GM18498 (cell line): Measurements from ENCODE around the gene SNTG2.

Source experiments
- ATAC-seq: cut with Tn5 transposase; IDR thresholded peaks from one replicate; pipeline ENCODE4 v1.9.1; 2021; ENCODE audit warnings: mild to moderate bottlenecking, moderate library complexity; ENCODE audit not compliant: unreplicated experiment

SNTG2 gene

DNA sequence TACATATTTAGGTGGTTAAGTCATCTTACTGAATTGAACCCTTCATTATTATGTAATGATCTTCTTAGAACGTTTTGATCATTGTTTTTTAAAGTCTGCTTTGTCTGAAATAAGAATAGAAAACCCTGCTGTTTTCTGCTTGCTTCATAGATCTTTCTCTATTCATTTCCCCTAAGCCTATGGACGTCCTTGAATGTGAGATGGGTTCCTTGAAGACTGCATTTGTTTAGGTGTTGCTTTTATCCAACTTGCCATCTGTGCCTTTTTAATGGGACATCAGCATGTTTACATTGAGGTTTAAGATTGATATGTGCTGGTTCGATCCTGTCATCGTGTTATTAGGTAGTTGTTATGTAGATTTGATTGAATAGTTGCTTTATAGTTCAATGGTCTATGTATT, 95.4 kb downstream of the SNTG2 start:
- no peak for ATAC-seq

DNA sequence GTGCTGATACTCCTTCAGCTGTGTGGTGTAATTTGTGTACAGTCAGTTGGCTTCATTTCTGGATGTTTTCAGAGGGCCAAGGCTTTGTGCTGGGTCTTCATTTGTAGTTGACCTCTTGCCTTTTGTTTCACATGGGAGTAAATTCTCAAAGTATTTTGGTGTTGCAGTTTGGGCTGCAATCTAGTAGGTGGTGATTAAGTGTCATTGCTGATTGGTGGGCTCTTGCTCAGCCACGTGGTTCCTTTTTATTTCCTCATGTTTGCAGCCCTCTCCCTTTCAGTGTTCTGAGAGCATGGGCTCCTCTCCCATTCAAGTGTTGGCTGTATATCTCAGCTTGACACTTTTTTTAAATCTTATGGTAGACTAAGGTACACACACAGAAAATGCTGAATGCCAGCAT, 96.8 kb downstream of the SNTG2 start:
- ATAC-seq: no peak

DNA sequence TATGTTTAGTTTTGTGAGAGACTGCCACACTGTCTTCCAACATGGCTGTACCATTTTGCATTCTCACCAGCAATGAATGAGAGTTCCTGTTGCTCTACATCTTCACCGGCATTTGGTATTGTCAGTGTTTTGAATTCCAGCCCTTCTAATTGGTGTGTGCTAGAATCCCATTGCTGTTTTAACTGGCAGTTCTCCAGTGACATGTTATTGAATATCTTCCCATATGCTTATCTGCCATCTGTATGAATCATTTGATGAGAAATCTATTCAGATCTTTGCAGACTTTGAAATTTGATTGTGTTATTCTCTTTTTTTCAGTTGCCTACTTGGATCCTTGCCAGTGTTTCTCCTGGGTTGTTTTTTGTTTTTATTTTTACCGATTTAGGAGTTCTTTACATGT, 99.0 kb downstream of the SNTG2 start:
- no peak for ATAC-seq

DNA sequence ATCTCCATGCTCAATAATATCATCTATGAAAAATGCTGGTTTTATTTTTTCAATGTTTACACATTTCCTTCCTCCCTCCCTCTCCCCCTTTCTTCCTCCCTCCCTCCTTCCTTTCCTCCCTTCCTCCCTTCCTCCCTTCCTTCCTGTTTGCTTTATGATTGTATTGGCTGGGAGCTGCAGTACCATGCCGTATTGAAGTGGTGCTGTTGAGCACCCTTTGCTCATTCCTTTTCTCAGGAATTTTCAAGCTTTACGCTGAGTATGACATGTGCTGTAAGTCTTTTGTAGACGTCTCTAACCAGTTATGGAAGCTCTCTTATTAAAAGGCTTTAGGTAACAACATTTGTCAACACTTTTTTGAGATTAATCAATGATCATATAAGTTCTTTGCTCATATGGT, 100.4 kb downstream of the SNTG2 start:
- ATAC-seq: no peak

DNA sequence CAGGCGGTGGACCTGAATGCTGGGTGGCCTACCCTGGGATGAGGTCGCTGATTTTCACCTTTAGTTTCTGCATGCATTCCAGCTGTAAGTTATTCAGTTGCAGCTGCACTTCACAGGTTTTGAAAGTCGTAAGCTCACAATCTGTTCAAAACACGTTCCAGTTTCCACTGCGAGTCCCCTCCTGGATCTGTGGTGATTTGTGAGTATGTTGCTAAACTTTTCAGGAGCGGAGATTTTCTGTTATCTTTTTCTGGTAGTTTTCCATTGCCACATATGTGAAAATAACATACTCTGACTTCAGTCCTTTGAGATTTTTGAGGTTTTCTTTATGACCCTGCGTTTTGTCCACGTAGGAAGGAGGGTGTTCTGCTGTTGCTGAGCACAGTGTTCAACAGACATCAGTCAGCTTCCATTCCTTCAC, 102.1 kb downstream of the SNTG2 start:
- no peak for ATAC-seq

DNA sequence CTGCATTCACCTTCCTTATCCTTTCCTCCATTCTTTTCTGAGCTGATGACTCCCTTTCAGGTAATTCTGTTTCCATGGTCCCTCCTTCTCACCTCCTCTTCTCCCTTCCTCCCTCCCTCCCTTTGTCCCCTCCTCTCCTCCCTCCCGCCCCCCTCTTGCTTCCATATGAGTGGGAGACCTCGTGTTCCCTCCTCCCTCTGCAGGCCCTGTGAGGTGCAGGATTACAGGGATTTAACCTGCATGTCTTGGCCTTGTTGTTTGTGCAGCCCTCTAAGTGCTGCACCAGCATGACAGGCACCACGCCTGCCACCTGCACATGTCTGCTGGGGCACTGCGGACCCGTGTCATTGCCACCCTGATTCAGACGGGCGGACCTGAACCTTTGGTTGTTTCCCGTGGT, 103.1 kb downstream of the SNTG2 start:
- ATAC-seq: no peak

DNA sequence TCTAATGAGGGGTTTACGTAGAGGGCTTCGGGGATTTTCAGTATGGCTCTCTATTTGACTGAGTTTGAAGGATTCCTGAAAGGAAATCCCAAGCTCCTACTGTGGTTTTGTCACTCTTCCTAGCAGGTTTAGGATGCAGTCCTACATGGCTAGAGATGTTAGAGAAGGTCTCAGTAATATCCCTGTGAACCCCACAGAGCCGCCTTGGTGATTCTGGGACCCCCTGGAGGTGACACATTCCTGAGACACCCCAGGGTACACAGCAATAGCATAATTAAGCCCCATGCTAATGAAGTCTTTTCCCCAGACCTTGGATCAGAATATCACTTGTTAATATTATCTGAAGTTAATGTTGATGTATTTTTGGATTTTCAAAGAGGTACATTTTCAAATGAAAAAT, 103.8 kb downstream of the SNTG2 start:
- ATAC-seq: no peak

DNA sequence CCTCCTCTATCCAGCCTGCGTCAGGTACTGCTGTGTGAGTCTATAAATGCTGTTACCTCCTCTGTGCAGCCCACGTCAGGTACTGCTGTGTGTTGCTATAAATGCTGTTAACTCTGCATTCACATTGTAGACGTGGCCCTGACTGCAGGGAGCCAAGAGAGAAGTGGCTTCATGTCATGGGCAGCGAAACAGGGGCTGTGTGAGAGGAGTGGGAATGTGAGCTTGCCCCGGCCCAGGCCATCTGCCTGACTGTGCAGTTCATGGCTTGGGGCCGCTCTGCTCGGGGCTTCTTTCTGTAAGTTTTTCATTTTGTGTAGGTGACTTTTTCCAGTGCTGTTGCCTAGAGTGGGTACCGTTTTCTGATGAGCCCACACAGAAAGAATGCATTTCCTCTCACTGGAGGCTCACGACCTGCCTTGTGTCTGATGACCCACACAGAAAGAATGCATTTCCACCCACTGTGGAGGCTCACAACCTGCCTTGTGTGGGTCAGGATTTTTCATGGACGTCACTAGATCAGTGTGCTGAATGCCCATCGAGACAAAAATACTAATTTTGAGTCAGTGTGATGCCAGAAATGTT, 104.5 kb downstream of the SNTG2 start:
- ATAC-seq: no peak

DNA sequence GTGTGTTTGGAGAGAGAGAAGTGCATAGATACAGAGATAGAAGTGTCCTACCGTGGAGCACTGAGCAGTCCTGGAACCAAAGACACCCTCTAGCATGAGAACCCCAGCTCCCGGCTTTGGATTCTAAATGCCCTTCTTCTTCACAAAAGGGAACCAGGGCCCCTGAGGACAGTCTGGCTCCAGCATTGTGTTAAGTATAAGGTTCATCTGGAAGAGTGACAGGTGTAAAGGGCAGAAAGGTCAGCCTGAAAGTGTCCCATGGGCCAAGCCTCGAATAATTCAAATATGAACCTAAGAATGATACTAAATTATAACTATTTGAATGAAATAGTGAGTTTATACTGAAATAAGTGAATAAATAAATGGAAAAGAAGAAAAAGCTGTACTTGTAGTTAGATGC, 109.7 kb downstream of the SNTG2 start:
- ATAC-seq: no peak

DNA sequence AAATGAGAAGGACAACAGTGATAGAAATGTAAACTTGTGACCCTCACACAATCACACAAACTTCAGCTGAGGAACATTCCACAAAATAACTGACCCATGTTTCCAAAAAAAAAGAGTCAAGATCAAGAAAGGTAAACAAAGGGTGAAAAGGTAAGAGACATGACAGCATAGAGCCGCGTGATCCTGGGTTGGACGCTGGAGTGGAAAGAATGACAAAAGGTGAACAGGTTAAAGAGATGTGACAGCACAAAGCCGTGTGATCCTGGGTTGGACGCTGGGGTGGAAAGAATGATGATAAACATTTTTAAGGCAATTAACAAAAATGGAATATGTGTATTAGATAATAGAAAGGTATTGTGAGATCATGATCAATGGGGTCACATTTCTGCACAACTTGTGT, 110.3 kb downstream of the SNTG2 start:
- ATAC-seq: no peak

DNA sequence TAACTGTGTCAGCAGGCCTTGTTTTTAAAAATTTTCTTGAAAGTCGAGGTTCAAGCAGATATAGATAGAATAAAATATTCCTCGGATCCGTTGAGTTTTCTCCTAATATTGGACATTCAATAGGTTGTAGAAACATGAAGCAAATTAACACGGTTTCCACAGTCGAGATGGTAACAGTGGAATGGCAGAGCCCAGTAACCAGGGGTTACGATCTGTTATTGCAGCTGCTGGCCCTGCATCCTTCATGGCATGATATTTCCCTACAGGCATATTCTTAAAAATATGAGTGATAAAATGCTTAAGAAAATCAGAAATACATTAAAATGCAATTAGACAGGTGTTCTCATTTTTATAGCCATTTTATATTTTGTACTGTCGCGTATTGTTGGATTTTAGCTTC, 117.6 kb downstream of the SNTG2 start:
- no peak for ATAC-seq

DNA sequence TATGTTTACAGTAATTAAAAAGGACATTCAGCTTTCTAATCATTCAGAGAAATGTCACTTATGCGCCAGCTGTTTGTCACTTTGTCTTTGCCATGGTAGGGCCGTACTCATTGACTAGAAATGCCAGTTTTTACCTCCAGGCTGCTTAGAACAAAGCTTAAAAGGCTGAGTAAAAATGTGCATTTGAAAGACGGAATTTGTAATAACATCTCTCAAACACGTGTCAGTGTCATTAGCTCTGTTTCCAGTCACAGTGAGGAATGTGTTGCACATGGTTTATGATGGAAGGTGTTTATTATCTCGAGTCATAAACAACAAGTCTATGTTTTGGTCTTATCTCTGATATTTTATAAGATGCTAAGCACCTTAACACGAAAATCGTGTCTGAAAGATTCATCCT, 118.2 kb downstream of the SNTG2 start:
- ATAC-seq: no peak

DNA sequence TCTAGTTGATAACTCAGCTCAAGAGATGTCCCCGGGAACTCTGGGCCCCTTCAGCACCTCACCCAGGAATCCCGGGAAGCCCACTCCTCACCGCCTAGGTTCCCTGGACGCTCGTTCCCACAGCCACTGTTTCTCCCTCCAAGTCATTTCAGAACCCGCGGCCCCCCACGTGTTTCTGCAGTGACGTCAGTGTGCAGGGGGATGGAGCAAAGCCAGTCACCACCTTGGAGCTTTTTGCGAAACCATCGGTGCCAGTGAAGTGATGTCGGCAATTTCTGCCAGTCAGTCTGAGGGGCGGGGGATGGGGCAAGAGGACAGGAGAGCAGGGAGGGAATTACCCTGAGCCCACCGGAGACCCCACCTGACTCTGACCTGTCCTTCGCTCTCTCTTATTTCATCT, 119.2 kb downstream of the SNTG2 start:
- ATAC-seq: no peak

DNA sequence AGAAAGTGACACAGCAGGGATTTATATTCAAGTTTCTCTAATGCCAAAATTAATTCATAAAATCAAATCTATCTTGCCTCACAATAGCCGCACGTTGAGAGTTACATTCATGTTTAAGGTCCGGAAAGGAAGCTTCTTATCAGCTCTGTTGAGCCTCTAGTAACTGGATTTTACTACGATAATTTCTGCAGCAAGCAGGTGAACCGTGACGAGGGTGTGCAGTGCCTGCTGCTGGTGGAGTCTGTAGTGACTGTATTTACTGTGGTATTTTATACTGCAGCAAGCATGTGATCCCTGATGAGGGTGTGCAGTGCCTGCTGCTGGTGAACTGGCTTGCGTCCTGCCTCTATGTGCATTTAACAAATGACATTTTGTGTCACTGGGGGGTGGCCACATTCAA, 120.0 kb downstream of the SNTG2 start:
- ATAC-seq: no peak

DNA sequence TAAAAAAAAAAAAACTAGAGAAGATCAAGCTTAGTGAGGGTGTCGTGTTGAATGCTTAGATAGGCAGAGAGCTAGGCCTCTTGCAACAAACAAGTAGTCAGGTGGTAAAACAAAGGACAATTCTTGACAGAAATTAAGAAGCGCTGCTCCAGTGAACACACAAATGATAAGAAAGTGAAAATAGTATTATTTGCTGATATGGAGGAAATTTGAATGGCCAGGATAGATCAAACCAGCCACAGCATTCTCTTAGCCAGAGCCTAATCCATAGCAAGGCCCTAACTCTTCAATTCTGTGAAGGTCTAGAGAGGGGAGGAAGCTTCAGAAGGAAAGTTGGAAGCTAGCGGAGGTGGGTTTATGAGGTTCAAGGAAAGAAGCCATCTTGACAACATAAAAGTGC, 121.0 kb downstream of the SNTG2 start:
- no peak for ATAC-seq

DNA sequence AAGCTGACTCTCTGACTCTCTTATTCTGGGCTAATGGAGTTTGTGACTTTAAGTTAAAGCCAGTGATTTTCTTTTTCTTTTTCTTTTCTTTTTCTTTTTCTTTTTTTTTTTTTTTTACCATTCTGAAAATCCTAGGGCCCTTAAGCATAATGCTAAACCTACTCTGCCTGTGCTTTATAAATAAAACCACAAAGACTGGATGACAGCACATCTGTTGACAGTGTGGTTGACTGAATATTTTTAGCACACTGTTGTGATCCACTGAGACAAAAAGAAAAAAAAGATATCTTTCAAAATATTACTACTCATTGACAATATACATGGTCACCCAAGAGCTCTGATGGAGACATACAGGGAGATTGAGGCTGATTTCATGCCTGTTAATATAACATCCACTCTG, 121.6 kb downstream of the SNTG2 start:
- no peak for ATAC-seq

DNA sequence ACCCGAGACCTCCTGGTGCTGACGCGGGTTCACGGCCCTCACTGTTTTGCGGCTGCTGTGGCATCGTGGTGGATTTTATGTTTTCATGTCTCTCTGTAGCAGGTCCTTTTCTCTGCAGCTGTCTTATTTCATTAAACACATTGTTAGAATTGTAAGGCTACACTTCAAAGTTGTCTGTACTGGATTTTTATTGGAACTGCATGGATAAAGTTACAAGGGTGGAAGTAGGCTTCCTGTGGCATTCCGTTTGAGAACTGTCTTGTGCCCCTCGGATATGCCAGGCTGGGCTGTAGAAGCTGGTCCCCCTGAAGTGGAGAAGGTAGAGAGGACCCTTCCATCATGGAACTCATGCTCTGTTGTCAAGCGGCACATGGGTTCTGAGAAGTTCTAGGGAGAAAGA, 127.3 kb downstream of the SNTG2 start:
- no peak for ATAC-seq

DNA sequence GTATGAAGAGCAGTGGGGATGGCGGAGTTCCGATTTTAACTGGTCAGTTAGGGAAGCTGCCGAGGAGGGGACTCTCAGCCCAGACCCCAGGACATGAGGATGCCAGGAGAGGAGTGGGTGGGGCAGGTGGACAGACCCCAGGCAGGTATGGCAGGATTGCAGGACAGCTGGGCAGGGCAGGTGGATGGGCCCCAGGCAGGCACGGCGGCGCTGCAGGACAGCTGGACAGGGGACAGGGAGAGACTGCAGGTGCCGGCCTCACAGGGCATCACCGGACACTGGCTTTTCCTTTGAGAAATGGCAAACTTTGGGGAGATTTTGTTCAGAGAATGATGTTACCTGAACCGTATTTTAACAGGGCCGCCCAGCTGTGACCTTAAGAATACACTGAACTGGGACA, 127.7 kb downstream of the SNTG2 start:
- no peak for ATAC-seq

DNA sequence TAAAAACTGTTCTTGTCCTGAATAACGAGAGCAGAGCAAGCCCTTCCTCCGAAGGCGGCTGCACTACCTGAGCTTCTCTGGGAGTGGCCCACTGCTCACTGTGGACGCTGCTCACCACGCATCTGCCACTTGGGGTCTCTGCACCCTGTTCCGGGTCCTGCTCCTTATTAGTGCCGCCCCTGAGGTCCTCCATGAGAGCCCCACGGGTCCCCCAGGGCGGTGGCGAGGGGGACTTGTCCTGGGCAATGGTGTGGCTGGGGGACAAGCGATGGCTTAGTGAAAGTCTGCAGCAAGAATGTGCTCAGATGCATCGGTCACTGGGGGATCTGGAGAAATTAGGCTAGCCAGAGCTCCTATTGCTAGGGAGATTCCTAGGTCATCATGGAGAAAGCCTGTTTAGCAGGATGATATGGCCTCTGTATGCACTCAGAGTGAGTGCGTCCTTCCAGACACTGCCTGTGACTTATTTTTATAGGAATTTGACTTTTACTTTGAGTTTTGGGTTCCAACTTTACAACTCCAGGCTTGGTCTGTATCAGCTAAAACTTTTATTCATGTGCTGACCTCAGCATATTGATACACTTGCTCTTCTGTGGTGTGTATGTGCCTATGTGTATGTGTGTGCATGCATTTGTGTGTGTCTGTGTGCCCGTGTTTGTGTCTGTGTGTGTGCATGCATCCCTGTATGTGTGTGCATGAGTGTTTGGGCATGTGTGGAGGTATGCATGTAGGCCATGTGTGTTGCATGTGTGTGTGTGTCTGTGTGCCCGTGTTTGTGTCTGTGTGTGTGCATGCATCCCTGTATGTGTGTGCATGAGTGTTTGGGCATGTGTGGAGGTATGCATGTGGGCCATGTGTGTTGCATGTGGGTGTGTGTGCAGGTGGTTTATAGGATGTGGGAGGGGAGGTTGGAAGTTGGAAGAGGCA, 129.5 kb downstream of the SNTG2 start:
- ATAC-seq: no peak

DNA sequence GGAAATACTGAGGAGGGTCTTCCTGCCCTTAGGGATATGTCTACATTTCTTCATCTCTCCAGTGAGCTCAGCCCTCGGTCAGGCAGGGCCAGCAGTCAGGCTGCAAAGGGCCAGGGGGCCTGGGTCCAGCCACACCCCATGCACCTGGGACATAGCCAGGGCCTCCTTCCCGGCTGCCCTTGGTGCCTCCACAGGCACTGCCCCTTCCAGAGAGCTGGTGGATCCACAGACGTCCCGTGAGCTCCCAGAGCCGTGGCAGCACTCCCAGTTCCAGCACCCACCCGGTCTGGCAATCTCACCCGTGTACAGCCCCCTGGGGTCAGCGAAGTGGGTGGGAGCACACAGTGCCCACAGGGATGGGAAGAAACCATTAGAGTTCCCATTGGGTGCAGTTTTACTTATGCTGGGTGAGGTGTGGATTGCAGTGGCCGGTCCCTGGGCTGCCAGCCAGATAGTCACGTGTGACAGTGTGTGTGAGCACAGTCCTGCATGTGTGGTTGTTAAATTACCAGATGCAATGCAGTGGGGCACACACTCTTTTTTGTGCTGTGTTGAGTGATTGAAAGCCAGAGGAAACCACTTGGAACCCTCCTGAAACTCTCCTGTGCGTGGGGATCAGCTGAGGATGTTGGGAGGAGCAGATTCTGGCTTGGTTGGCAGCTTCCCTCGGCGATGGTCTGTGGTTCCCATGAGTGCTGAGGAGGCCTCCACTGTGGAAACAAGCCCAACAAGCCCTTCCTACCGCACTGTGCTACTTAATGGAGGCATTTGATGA, 131.0 kb downstream of the SNTG2 start:
- no peak for ATAC-seq

DNA sequence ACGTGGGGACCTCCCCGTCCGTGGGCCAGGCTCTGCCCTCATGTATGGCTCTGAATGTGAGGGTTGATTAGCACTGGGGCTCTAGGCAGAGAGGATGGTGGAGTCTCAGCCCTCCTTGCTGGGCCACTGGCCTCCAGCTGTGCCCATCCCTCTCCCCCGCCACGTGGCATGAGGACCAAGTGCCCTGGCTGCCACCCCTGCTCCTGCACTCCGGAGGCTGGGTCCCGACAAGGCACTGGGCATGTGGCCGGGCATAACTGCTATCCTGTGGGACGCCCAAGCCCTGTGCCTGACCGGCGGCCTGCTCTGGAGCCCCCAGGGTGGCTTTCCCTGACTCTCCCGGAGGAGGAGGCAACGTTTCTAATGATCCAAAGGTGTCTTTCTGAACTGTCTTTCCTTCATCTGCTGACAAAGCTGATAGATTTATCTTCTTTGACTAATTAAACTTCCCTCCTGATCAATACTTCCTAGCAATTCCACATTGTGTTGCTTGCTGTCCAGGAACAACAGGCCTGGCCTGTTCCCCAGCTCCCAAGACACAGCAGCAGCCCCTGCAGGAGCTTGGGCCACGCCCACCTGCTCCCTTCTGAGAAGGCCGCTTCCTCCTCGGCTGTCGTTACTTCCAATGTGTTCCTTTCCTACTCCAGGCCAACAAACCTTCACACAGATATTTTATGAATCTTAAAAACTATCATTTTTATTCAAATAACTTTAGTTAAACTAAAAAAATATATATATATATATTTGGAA, 132.0 kb downstream of the SNTG2 start:
- ATAC-seq: no peak
